HCT116 (cell line): Measurements from ENCODE around the gene MTFR2.

Experiments
- JUND ChIP-seq: IDR thresholded peaks from 2 replicates; pipeline ENCODE4 v1.6.1; 2012
- POLR2A ChIP-seq: IDR thresholded peaks from 2 replicates; pipeline ENCODE4 v1.7.0; 2011; ENCODE audit warnings: borderline replicate concordance; ENCODE audit not compliant: insufficient read depth, insufficient read length; ENCODE audit errors: extremely low read depth
- POLR2AphosphoS5 ChIP-seq: IDR thresholded peaks from 2 replicates; pipeline ENCODE4 v1.6.1; 2011; ENCODE audit warnings: mild to moderate bottlenecking, low read depth, low read length, moderate library complexity
- TF ChIP-seq, protein P1 (sequence below): IDR thresholded peaks from 2 replicates; pipeline ENCODE4 v1.6.1; 2011; ENCODE audit warnings: mild to moderate bottlenecking, low read length, moderate library complexity; ENCODE audit not compliant: insufficient replicate concordance; ENCODE audit errors: extremely low read depth
- TF ChIP-seq, protein P2 (sequence below), 3 experiments: fragments of 200-600 bp in 1 of 3; sonication (generic) in 1 of 3; IDR thresholded peaks in 2 of 3; conservative IDR thresholded peaks in 1 of 3; 2 replicates each; pipeline ENCODE4 v1.5.1; 2012 to 2017; ENCODE audit warnings: low read depth in 2 of 3, low read length in 2 of 3, antibody characterized with exemption in 1 of 3, borderline replicate concordance in 1 of 3, control low read depth in 1 of 3, mild to moderate bottlenecking in 1 of 3, mixed read lengths in 1 of 3, mixed run types in 1 of 3, moderate library complexity in 1 of 3; ENCODE audit not compliant: insufficient read depth in 1 of 3
- TF ChIP-seq, protein P3 (sequence below): IDR thresholded peaks from 2 replicates; pipeline ENCODE4 v1.6.1; 2012

DNA sequence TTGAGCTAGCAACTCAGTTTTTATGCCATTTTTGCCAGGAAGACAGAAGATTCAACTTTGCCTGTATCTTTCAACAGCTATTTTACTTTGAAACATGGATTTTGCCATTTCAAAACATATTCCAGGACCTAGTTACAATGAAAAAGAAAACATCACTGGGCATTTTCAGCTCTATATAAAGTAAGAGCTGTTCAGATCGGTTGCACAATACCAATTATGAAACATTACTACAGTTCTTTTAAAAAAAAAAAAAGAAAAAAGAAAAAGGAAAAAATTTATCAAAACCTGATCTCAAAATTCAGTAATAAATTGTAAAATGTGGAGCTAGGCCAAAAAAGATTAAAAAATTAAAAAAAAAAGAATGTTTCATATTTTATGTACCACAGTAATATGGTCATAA is 24.0 kb upstream of the MTFR2 start:
- TF ChIP-seq, protein P1, sequence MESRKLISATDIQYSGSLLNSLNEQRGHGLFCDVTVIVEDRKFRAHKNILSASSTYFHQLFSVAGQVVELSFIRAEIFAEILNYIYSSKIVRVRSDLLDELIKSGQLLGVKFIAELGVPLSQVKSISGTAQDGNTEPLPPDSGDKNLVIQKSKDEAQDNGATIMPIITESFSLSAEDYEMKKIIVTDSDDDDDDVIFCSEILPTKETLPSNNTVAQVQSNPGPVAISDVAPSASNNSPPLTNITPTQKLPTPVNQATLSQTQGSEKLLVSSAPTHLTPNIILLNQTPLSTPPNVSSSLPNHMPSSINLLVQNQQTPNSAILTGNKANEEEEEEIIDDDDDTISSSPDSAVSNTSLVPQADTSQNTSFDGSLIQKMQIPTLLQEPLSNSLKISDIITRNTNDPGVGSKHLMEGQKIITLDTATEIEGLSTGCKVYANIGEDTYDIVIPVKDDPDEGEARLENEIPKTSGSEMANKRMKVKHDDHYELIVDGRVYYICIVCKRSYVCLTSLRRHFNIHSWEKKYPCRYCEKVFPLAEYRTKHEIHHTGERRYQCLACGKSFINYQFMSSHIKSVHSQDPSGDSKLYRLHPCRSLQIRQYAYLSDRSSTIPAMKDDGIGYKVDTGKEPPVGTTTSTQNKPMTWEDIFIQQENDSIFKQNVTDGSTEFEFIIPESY, result no peak
- TF ChIP-seq, protein P2, sequence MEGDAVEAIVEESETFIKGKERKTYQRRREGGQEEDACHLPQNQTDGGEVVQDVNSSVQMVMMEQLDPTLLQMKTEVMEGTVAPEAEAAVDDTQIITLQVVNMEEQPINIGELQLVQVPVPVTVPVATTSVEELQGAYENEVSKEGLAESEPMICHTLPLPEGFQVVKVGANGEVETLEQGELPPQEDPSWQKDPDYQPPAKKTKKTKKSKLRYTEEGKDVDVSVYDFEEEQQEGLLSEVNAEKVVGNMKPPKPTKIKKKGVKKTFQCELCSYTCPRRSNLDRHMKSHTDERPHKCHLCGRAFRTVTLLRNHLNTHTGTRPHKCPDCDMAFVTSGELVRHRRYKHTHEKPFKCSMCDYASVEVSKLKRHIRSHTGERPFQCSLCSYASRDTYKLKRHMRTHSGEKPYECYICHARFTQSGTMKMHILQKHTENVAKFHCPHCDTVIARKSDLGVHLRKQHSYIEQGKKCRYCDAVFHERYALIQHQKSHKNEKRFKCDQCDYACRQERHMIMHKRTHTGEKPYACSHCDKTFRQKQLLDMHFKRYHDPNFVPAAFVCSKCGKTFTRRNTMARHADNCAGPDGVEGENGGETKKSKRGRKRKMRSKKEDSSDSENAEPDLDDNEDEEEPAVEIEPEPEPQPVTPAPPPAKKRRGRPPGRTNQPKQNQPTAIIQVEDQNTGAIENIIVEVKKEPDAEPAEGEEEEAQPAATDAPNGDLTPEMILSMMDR (IDR thresholded peaks at IDR 0.05 in 2 of 3, conservative IDR thresholded peaks at IDR 0.05 in 1 of 3; ENCODE audit: borderline replicate concordance in 1 of 3, insufficient read depth in 1 of 3, low read depth in 2 of 3, low read length in 2 of 3), result no peak
- no peak for TF ChIP-seq POLR2AphosphoS5
- TF ChIP-seq, protein P3, sequence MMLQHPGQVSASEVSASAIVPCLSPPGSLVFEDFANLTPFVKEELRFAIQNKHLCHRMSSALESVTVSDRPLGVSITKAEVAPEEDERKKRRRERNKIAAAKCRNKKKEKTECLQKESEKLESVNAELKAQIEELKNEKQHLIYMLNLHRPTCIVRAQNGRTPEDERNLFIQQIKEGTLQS, result no peak
- no peak for TF ChIP-seq JUND
- no peak for TF ChIP-seq POLR2A
